Esophagus squamous epithelium (tissue), 5 donors: Measurements from ENCODE around the gene CDCP1. TPM values are rescaled to one million over a fixed set of nuclear protein-coding genes. Genes with fewer than 3 reads are reported as not detected.

Experiments used
- DNase-seq: peaks from one replicate; lab custom pipeline; 2025; lab: John Stamatoyannopoulos, UW
- H3K27ac ChIP-seq, 4 donors: fragments of 200-600 bp; sonication (generic); one replicate each; pipeline ENCODE4 v1.5.1; 2016 to 2019; ENCODE audit warnings: mild to moderate bottlenecking in 1 of 4
- H3K27me3 ChIP-seq, 4 donors: fragments of 200-600 bp; sonication (generic); 1 replicate in 3 of 4; 2 replicates in 1 of 4; pipeline versions ENCODE4 v1.5.1 to v1.6.0; 2017 to 2021; ENCODE audit warnings: antibody characterized with exemption in 1 of 4
- H3K36me3 ChIP-seq, 3 donors: fragments of 200-600 bp; sonication (generic); one replicate each; pipeline ENCODE4 v1.5.1; 2016 to 2019
- H3K4me1 ChIP-seq, 3 donors: fragments of 200-600 bp; sonication (generic); one replicate each; pipeline ENCODE4 v1.5.1; 2017 to 2019
- H3K4me3 ChIP-seq, 4 donors: fragments of 200-600 bp; sonication (generic); 1 replicate in 3 of 4; 2 replicates in 1 of 4; pipeline ENCODE4 v1.5.1; 2016 to 2019; ENCODE audit warnings: mild to moderate bottlenecking in 2 of 4, moderate library complexity in 1 of 4
- H3K9me3 ChIP-seq, 3 donors: fragments of 200-600 bp; sonication (generic); one replicate each; pipeline ENCODE4 v1.5.1; 2016 to 2019
- CTCF ChIP-seq, 6 experiments: fragments of 450-650 bp in 4 of 6; fragments of 200-600 bp in 2 of 6; sonication (generic) in 2 of 6; IDR thresholded peaks; one replicate each; pipeline ENCODE4 v1.5.1; 2016 to 2019; ENCODE audit warnings: antibody characterized with exemption in 6 of 6, mild to moderate bottlenecking in 4 of 6, moderate library complexity in 4 of 6
- POLR2A ChIP-seq, 4 donors: fragments of 450-650 bp; IDR thresholded peaks; one replicate each; pipeline ENCODE4 v1.6.1; 2017; ENCODE audit warnings: antibody characterized with exemption in 4 of 4, mild to moderate bottlenecking in 4 of 4, moderate library complexity in 3 of 4
- WGBS, 2 donors: methylation state at CpG; one replicate each; pipeline ENCODE4 v1.1.5; 2018; 5-methylcytosine and 5-hydroxymethylcytosine counted together
- intact Hi-C: fragments of 100-400 bp; cut with DNase I; formaldehyde crosslinking; loops from one replicate; pipeline ENCODE4 v1.15.0; 2022
- total RNA-seq, 4 donors: library from RNA; depleted of rRNA; stranded (reverse); fragments of >200 nt; gene quantifications; one replicate each; pipeline ENCODE4 v1.1.0, GENCODE V29; 2016
- donor health status: DM: yes; HTN: yes; CAD: no.

The CDCP1 gene
- total RNA-seq, 4 donors from 2014 or later: 35.7 to 95.4 (median 54.6) TPM

GRCh38 chr3:45124956-45125355 is 21.2 kb downstream of the CDCP1 start:
- H3K36me3 ChIP-seq: no peaks in the 10 kb centered on the region
- DNase-seq: no peak
- TF ChIP-seq CTCF (IDR thresholded peaks at IDR 0.05) (no peak), POLR2A (IDR thresholded peaks at IDR 0.05) (no peak)
- H3K4me1 ChIP-seq: peaks cover 9 to 92% (median 47%) of the 10 kb centered on the region in 3 donors
- WGBS, 2 donors: 45% methylated on average over 2 of the region's 2 CpGs
- no peaks in the 10 kb centered on the region for H3K9me3 ChIP-seq
- no peaks in the 10 kb centered on the region for H3K27me3 ChIP-seq
- no peak overlapping the region for H3K4me3 ChIP-seq
- H3K27ac ChIP-seq: peak overlapping the region; percentile 73 to 86 (median 80)
- intact Hi-C loops: no loop called here

GRCh38 chr3:45124352-45124751 is 21.8 kb downstream of the CDCP1 start:
- Histone ChIP-seq H3K27me3 (no peaks in the 10 kb centered on the region), H3K9me3 (no peaks in the 10 kb centered on the region), H3K4me3 (no peak overlapping the region), H3K4me1 (peaks cover 9 to 96% (median 47%) of the 10 kb centered on the region in 3 donors), H3K36me3 (no peaks in the 10 kb centered on the region), H3K27ac (peak overlapping the region; percentile 73 to 86 (median 80))
- TF ChIP-seq CTCF (IDR thresholded peaks at IDR 0.05) (no peak), POLR2A (IDR thresholded peaks at IDR 0.05) (no peak)
- WGBS, 2 donors: 18 to 30% methylated on average over 3 of the region's 3 CpGs
- no peak for DNase-seq
- intact Hi-C loops: no loop called here

DNA sequence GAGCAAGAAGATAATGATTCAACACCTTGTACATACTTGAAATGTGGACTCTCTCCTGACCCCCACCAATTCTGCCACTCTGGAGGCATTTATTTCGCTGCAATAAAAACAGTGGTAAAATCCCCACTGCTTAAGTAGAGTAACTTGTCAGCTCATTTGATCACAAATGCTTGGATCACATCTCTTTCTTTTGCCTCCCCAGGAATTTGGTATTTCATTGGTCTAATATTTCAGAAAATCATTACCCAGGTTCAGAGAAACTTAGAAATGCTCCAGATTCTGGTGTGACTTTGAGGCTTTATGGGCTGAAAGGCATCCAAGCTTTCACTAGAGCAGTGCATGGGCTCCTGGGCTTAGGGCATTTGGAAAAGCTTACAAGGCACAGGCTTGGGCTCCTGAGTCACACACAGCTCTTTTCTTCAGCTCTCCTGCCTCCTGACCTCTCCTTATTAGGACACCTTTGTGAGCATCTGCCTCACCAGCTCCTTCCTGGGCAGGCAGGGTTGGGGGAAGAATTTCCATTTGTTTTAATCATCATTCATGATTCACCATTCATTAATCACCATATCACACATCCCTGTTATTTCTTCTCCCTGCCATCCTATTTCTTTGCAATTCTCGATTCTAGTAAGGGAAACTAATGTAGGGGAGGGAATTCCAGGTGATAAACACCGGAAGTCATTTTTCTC is 22.5 kb downstream of the CDCP1 start:
- peaks cover 0 to under 1% (median 0%) of the 10 kb centered on the region in 3 donors for H3K36me3 ChIP-seq
- no peak for DNase-seq
- H3K27ac ChIP-seq: peak overlapping the region; percentile 73 to 86 (median 80)
- 28 to 61% methylated on average over 3 of the region's 3 CpGs for WGBS, 2 donors
- H3K4me3 ChIP-seq: no peak overlapping the region
- intact Hi-C loops: no loop called here
- TF ChIP-seq POLR2A (IDR thresholded peaks at IDR 0.05): no peak
- TF ChIP-seq CTCF (IDR thresholded peaks at IDR 0.05): no peak
- H3K9me3 ChIP-seq: no peaks in the 10 kb centered on the region
- H3K27me3 ChIP-seq: no peaks in the 10 kb centered on the region
- H3K4me1 ChIP-seq: peaks cover 9 to 96% (median 47%) of the 10 kb centered on the region in 3 donors

DNA sequence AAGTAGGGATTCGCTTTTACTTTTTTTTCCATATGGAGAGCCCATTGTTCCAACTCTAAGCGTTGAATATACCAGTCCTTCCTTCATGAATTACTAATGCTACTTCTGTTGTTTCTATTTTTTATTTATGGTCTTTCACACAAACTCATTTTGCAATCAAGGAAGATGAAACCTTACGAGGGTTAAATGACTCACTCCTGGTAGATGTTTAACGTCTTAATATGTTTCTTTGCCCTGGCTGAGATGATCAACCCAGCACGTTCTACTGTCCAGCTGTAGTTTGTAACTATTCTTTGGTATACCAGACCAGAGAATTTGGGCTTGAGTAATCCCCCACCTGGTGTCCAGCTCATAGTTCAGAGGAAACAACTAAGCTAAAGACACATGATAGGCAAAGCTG is 23.1 kb downstream of the CDCP1 start:
- Histone ChIP-seq H3K4me1 (peaks cover 11 to 96% (median 43%) of the 10 kb centered on the region in 3 donors), H3K36me3 (peaks cover 0 to 7% (median 0%) of the 10 kb centered on the region in 3 donors), H3K4me3 (no peak overlapping the region), H3K27me3 (no peaks in the 10 kb centered on the region), H3K27ac (peak overlapping the region; percentile 73 to 86 (median 80)), H3K9me3 (no peaks in the 10 kb centered on the region)
- intact Hi-C loops: no loop called here
- WGBS, 2 donors: 10 to 15% methylated on average over 5 of the region's 5 CpGs
- DNase-seq: no peak
- TF ChIP-seq CTCF (IDR thresholded peaks at IDR 0.05) (no peak), POLR2A (IDR thresholded peaks at IDR 0.05) (no peak)

DNA sequence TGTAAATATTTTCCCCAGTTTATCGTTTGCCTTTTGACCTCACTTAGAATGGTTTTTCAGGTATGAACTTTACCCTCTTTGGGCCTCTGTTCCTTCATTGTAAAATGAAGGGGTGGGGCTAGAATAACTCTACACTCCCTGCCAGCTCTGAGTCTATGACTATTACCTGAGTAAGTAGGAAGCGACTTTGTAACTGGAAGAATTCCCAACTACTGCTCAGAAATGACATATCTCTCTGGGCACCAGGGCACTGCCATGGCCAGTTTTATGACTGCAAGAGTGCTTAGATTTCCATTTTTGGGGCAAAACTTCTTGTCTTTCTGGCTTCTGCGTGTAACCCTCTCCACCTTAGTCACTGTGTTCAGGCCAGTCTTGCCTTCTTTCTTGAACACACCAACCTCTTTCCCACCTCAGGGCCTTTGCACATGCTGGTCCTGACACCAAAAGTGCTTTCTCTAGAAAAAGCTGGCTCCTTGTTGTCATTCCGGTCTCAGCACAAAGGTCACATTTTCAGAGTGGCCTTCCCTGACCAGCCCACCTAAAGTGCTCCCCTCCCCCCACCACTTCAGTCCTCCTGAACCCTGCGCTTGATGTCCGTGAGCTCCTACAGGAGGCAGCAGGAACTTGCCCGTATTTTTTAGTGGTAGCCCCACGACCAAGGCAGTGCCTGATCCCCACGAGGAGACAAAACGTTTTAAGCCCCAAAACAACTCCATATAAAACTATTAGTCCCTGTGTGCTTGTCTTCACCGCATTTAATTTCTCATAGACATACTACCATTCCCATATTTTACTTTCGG is 25.6 kb downstream of the CDCP1 start:
- Histone ChIP-seq H3K36me3 (peaks cover 0 to 30% (median 0%) of the 10 kb centered on the region in 3 donors), H3K27me3 (no peaks in the 10 kb centered on the region), H3K27ac (peak overlapping the region; percentile 64 to 86 (median 78)), H3K4me3 (no peak overlapping the region), H3K4me1 (peaks cover 7 to 80% (median 30%) of the 10 kb centered on the region in 3 donors), H3K9me3 (no peaks in the 10 kb centered on the region)
- TF ChIP-seq CTCF (IDR thresholded peaks at IDR 0.05) (no peak), POLR2A (IDR thresholded peaks at IDR 0.05) (no peak)
- WGBS, 2 donors: 72 to 77% methylated on average over 9 to 12 of the region's 12 CpGs
- DNase-seq: no peak
- intact Hi-C loops: no loop called here
